Activated CD4-positive, CD25-positive, alpha-beta regulatory T cell (primary cell): ENCODE measurements around the gene VSIG2.

Experiments used
- DNase-seq, 4 experiments: peaks; one replicate each; lab custom pipeline; 2025; lab: John Stamatoyannopoulos, UW

VSIG2 gene

GRCh38 chr11:124748481-124749343 is 3.3 kb downstream of the VSIG2 start:
- DNase-seq, result no peak

- no peak for DNase-seq
These were observed 4.0 kb downstream of the VSIG2 start for GRCh38 chr11:124748100-124748418.

DNA sequence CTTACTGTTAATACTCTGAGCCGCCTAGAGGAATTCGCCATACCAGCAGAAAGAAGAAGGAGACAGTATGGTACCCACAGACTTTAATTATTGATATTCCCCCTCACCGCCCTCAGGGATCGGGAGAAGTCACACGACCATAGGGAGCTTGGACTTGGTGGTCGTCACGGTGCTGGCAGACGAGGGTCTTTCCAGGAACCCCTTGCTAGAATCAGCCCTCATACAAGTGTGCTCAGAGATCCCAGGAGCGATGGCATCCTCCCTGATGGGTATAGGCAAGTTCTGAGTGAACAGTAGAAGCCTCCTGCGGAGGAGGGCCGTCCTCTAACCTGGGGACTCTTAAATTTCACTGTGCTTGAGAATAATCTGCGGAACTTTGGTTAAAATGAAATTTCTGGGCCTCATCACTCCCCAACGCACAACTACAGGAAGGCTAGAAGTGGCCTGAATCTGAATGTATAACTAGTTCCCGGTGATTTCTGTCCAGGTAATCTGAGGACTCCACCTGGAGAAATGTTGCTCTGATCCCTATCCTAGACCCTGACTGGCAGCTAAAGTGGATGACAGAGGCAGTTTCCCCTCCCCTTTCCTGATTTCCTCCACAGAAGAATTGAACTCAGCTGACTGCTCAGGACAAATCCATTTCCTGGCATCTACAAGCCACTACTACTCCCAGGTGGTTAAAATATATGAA is 4.5 kb downstream of the VSIG2 start:
- DNase-seq, result no peak

DNA sequence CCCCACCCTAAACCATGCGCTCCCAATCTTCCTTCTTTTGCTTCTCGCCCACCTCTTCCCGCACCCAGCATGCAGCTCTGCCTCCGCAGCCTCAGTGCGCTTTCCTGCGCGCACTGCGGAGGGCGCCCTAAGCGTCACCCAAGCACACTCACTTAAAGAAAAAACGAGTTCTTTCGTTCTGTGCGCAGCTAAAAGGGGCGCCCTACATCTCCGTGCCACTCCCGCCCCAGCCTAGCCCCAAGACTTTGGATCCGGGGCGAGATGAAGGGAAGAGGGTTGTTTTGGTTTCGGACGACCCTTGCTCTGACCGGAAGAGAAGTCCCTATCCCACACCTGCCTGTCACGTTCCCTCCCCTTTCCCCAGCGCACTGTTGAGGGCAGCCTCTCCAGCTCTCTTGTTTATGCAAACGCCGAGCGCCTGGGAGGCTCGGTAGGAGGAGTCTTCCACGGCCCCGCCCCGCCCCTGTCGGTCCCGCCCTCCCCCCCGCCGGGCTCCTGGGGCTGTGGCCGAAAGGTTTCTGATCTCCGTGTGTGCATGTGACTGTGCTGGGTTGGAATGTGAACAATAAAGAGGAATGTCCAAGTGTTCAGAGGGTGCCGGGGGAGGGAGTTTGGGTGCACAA is 5.3 kb downstream of the VSIG2 start:
- peak; percentile 36 to 54 (median 47) for DNase-seq

- no peak for DNase-seq
These were observed 6.0 kb downstream of the VSIG2 start for GRCh38 chr11:124745835-124746620.

DNA sequence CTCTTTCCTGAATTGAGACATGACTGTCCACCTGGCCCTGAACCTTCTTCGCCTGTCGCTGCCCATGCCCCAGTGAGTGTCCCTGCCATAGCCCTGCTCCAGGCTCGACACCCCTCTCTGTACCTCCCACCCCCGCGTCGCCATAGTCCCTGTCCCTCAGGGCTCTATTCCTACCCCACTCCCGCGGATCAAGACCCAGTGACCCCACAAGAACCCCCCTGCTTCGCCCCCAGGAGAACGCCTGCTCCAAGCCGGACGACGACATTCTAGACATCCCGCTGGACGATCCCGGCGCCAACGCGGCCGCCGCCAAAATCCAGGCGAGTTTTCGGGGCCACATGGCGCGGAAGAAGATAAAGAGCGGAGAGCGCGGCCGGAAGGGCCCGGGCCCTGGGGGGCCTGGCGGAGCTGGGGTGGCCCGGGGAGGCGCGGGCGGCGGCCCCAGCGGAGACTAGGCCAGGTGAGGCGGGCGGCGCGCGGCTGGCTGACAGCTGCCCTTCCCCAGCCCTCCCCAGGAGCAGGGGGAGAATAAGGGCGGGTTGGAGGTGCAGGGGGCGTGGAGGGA is 6.7 kb downstream of the VSIG2 start:
- no peak for DNase-seq

- no peak for DNase-seq
These were observed 9.0 kb downstream of the VSIG2 start for GRCh38 chr11:124743050-124743449.

GRCh38 chr11:124742555-124742954 is 9.5 kb downstream of the VSIG2 start:
- no peak for DNase-seq

- DNase-seq, result peak in 1 of 4 experiments; percentile 21
These were observed 11.7 kb downstream of the VSIG2 start for GRCh38 chr11:124740277-124740882.

DNA sequence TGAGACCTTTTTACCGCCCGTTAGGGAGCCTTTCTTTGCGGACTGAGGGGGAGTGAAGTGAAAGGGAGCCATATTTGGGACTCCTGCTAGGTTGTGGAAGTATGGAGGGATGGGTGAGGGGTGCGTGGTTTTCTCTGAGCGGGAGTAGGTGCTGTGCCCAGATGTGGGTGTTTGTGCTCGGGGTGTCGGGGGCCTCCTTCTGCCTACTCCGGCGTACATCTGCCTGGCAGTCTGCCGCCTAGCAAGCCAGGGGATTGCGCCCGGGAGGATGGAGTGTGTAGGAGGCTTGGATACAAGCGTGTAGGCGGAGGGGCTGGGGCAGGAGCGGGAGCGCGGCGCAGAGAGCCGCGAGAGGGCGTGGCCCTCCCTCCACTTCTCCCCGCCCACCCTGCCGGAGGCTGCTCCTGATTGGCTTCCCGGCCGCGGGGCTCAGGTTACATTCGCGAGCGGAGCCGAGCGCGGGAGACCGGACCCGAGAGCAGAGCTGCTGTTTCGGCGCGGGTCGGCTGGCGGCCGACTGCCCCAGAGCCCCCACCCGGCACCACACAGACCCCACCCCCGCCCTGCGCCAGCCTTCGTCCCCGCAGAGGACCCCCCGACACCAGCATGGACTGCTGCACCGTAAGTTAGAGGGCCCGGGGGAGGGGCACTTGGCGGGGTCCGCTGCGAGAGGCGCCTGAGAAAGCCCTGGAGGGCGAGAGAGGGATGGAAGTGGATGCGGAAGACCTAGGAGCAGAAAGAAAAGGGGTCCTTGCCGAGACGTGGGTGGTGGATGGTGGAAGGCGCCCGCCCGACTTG is 12.4 kb downstream of the VSIG2 start, which contains the start of gene NRGN:
NRGN (plus strand) TSS at position 464 of the 798 bp plus-strand sequence; CDS start at position 607, 143 bp downstream.
- peak; percentile 44 to 63 (median 62) for DNase-seq

DNA sequence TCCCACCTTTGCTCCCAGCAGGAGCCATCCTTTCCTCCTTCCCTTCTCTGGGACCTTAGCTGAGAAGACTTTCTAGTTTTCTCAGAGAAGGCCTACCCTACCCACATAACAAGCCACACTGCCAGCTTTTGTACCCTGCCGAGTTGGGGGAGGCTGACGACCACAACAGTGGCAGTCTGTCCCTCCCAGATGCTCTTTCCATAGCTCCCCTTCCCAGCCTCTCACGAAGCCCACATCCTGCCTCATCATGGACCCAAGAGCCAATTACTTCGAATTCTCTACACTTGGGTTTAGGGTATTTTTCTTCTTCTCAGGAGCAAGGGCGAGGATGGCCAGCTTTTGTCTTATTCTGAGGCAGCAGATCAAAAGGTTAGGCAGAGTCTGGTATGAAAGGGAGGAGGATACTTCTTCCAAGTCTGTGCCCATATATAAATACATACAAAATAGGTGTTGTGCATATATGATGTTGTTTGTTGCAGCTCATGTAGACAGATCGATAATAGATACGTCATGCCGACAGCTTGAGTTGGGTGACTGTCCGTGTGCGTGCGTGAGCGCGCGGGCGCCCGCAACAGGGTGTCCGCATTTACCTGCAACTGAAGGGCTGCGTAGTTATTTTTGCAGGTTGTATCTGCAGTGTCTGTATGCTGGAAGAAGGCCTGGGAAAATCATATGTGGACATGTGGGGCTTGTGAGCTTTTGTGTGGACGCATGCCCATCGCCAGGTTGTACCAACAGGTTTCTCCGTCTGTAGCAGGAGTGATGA is 13.2 kb downstream of the VSIG2 start:
- no peak for DNase-seq

- DNase-seq, result no peak
These were observed 14.3 kb downstream of the VSIG2 start for GRCh38 chr11:124737638-124738305.

- DNase-seq, result no peak
These were observed 15.3 kb downstream of the VSIG2 start for GRCh38 chr11:124736736-124737135.

DNA sequence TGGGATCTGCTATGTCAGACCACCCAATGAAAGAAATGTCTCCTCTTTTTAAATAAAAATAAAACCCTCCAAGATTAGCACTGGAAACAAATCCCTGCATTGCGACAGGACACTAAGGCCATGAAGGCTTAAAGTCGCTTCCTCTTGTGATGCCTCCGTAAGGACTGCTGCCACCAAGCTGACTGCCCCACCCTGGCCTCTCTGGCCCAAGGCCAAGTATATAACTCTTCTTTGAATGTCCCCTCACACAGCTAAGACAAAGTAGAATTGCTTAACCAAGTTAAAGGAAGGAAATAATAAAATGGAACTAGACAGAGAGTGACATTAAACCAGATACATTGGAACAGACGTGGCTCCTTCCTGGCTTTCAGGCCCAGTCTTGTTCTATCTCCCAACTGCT is 19.8 kb downstream of the VSIG2 start:
- DNase-seq, result no peak

DNA sequence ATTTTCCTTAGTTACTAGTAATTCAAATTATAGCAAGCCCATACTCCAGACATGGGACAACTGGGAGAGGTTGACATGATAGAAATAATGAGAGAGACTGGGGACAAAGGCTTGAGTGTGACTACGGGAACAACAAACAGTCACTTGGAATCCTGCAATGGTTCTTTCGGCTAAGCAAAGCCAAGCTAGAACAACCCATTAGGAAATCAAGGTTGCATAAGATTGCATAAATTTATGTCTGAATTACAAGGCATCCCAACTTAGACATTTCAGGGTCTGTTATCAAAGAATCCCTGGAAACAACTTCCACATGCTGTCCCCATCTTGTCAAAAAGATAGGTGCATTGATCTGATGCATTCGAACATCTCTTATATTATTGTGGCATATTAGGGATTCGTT is 22.5 kb downstream of the VSIG2 start:
- DNase-seq, result no peak

GRCh38 chr11:124728134-124728533 is 23.9 kb downstream of the VSIG2 start:
- no peak for DNase-seq

- no peak for DNase-seq
These were observed 24.6 kb downstream of the VSIG2 start for GRCh38 chr11:124727474-124727873.

DNA sequence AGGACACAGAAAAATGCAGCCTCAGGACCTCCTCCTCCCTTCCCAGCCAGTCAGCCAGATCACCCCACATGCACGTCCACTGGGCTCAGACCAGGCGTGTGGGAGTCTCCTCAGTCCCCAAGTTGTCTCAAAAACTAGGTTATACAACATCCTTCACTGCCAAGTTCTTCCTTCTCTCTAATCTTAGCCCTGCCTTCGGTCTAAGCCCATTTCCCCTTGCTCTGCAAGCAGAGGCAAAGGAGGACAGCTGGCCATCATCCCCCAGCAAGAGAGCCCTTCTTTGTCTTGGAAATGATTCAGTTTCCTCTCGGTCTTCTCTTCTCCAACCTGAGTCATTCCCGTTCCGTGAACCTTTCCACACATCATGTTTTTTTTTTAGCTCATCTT is 26.3 kb downstream of the VSIG2 start:
- no peak for DNase-seq
